Measurements from ENCODE around the gene TRIM63. TPM values are rescaled to one million over a fixed set of nuclear protein-coding genes. Genes with fewer than 3 reads are reported as not detected.

TRIM63 gene
- polyA plus RNA-seq, 2 of the 4 experiments (the other 2 are of a cell fraction) = not detected

GRCh38 chr1:26020941-26021646 is 46.3 kb downstream of the TRIM63 start:
- ChIA-PET POLR2A (interaction anchor here (0.7 kb wide), 1 partner anchor 95 kb away, joined by 3 read pairs; no protein-coding TSS in a partner anchor), CTCF (interaction anchor here (0.9 to 1.6 kb wide), 3 partner anchors 13 to 126 kb away, joined by 3 to 4 read pairs (median 4); partner anchors contain the start of gene PAFAH2)
- no peak for DNase-seq (ENCODE audit: low read depth in 1 of 2, low spot score in 1 of 2)
- Histone ChIP-seq H3K4me2 (no peak overlapping the region), H3K4me3 (no peak overlapping the region), H3K4me1 (no peaks in the 10 kb centered on the region), H3K9me3 (no peaks in the 10 kb centered on the region), H3K27ac (no peak overlapping the region)
- no peak for ATAC-seq
- no peak for FAIRE-seq
- TF ChIP-seq MAX (IDR thresholded peaks at IDR 0.05) (no peak), ELK1 (IDR thresholded peaks at IDR 0.05; ENCODE audit: low read depth, low read length) (no peak), CEBPB (IDR thresholded peaks at IDR 0.05) (no peak), JUN (IDR thresholded peaks at IDR 0.05) (no peak), ESRRA (IDR thresholded peaks at IDR 0.05; ENCODE audit: borderline replicate concordance, low read length) (no peak), HES2 (IDR thresholded peaks at IDR 0.05) (no peak), SREBF2 (IDR thresholded peaks at IDR 0.05) (no peak), JUNB (IDR thresholded peaks at IDR 0.05) (no peak), HOXA7 (CRISPR knock-in tag; IDR thresholded peaks at IDR 0.05) (no peak), CBX2 (IDR thresholded peaks at IDR 0.05; ENCODE audit: borderline replicate concordance, low read depth) (no peak)
- TF ChIP-seq, protein P1, sequence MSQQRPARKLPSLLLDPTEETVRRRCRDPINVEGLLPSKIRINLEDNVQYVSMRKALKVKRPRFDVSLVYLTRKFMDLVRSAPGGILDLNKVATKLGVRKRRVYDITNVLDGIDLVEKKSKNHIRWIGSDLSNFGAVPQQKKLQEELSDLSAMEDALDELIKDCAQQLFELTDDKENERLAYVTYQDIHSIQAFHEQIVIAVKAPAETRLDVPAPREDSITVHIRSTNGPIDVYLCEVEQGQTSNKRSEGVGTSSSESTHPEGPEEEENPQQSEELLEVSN (IDR thresholded peaks at IDR 0.05; ENCODE audit: borderline replicate concordance, low read depth) = no peak
- 63% methylated on average over 5 of the region's 6 CpGs for WGBS (ENCODE audit: missing lambda C conversion rate)

- POLR2A ChIA-PET = no interaction called here
- no peak overlapping the region for H3K27ac ChIP-seq
- 69% methylated on average over 6 of the region's 6 CpGs for WGBS (ENCODE audit: missing lambda C conversion rate)
- DNase-seq (ENCODE audit: low read depth in 1 of 2, low spot score in 1 of 2) (no peak), FAIRE-seq (no peak), ATAC-seq (no peak)
- CTCF ChIA-PET = interaction anchor here (0.6 kb wide), 1 partner anchor 24 kb away, joined by 3 read pairs; no protein-coding TSS in a partner anchor
- H3K4me2 ChIP-seq = no peak overlapping the region
- H3K4me3 ChIP-seq = no peak overlapping the region
- TF ChIP-seq HOXA7 (CRISPR knock-in tag; IDR thresholded peaks at IDR 0.05) (no peak), ZSCAN20 (CRISPR knock-in tag; IDR thresholded peaks at IDR 0.05) (no peak), TFCP2L1 (CRISPR knock-in tag; IDR thresholded peaks at IDR 0.05) (no peak), MYC (IDR thresholded peaks at IDR 0.05; ENCODE audit: borderline replicate concordance, low read length) (no peak), BCL3 (IDR thresholded peaks at IDR 0.05) (no peak), NPAS2 (CRISPR knock-in tag; IDR thresholded peaks at IDR 0.05; ENCODE audit: borderline replicate concordance) (no peak)
- no peaks in the 10 kb centered on the region for H3K9me3 ChIP-seq
- H3K4me1 ChIP-seq = peaks cover under 1% of the 10 kb centered on the region; the same call in 1 of the 3 replicates
These were observed 47.1 kb downstream of the TRIM63 start for GRCh38 chr1:26020330-26020768.

DNA sequence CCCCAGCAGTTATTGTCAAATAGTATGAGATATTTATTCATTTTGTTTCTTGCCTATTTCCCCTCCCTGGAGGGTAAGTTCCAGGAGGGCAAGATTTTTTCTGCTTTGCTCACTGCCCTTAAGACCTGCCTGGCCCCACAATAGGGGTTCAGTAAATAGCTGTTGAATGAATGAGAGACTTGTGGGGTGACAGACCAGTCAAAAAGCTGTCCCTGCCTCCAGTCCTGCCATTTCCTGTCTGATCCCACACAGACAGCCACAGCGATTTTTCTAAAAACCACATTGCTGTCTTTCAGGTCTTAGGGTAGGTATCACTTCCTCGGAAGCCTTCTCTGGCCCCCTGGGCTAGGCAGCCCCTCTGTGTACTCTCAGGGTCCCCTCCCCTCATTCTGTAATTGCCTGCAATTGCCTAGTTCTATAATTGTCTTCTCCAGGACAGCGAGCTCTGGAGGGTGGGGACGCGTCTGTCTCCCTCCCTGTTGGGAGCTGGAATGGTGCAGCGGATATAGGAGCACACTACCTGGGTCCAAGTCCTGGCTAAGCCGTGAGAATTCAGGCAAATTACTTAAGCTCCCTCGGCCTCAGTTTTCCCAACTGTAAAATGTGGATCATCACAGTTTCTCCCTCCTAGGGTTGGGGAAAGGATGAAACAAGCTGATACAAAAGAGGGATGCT is 47.7 kb downstream of the TRIM63 start:
- ATAC-seq (no peak), FAIRE-seq (no peak), DNase-seq (ENCODE audit: low read depth in 1 of 2, low spot score in 1 of 2) (no peak)
- TF ChIP-seq, protein P2, sequence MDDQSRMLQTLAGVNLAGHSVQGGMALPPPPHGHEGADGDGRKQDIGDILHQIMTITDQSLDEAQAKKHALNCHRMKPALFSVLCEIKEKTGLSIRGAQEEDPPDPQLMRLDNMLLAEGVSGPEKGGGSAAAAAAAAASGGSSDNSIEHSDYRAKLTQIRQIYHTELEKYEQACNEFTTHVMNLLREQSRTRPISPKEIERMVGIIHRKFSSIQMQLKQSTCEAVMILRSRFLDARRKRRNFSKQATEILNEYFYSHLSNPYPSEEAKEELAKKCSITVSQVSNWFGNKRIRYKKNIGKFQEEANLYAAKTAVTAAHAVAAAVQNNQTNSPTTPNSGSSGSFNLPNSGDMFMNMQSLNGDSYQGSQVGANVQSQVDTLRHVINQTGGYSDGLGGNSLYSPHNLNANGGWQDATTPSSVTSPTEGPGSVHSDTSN (IDR thresholded peaks at IDR 0.05) = no peak
- TF ChIP-seq BHLHE40 (IDR thresholded peaks at IDR 0.05; ENCODE audit: low read depth, low read length) = no peak
- TF ChIP-seq HOXA7 (CRISPR knock-in tag; IDR thresholded peaks at IDR 0.05) = no peak
- no peak for TF ChIP-seq FOSL2 (IDR thresholded peaks at IDR 0.05)
- TF ChIP-seq FOSL2 (CRISPR knock-in tag; IDR thresholded peaks at IDR 0.05) = no peak
- TF ChIP-seq RNF2 (IDR thresholded peaks at IDR 0.05; ENCODE audit: borderline replicate concordance, low read depth) = no peak
- CTCF ChIA-PET = interaction anchor here (0.6 to 1.1 kb wide), 2 partner anchors 13 to 24 kb away, joined by 3 read pairs; no protein-coding TSS in a partner anchor
- H3K4me3 ChIP-seq = no peak overlapping the region
- WGBS (ENCODE audit: missing lambda C conversion rate) = 75% methylated on average over 7 of the region's 8 CpGs
- no peaks in the 10 kb centered on the region for H3K9me3 ChIP-seq
- H3K4me1 ChIP-seq = peaks cover 3% of the 10 kb centered on the region; the same call in 1 of the 3 replicates
- POLR2A ChIA-PET = no interaction called here
- H3K4me2 ChIP-seq = no peak overlapping the region
- H3K27ac ChIP-seq = no peak overlapping the region
